ENCODE data around the gene DYNC1H1. TPM values are rescaled to one million over a fixed set of nuclear protein-coding genes. Genes with fewer than 3 reads are reported as not detected.

DYNC1H1 gene
- total RNA-seq, 4 donors from 2014 or later = 440 to 541 (median 495) TPM

DNA sequence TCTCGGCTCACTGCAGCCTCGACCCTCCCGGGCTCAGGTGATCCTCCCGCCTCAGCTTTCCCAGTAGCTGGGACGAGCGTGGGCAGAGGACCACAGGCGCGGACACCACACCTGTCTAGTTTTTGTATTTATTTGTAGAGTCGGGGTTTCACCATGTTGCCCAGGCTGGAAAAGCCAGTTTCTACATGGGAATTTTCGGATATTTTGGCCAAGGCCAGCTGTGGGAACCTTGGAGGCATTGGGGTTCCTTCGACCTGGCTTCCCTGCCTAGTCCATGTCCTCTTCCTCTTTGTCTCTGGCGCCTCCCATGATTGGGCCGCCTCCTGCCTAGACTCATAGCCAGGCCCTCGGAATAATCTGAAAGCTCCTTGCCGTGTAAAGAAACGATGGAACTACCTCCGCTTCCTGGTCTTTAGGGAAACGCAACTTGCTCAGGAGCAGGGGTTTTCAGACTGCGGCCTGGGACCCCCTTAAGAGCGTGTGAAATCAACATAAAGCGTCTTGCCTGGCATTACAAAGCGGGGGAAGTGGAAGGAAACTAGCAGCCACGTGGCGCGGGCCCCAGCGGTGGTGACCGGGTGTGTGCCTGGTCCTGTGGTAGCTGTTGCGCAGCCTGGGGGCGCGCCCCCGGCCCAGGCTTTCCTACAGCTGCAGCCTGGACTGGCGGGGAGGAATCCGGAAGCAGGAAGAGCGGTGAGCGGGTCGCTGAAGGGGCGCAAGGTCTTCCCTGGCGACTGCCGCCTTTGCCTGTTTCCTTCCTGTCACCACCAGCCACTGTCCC, 123.8 kb downstream of the DYNC1H1 start:
- DNase-seq (ENCODE audit: low spot score) = no peak
- no peak for ATAC-seq (ENCODE audit: low FRiP score)
- TF ChIP-seq, protein P1, sequence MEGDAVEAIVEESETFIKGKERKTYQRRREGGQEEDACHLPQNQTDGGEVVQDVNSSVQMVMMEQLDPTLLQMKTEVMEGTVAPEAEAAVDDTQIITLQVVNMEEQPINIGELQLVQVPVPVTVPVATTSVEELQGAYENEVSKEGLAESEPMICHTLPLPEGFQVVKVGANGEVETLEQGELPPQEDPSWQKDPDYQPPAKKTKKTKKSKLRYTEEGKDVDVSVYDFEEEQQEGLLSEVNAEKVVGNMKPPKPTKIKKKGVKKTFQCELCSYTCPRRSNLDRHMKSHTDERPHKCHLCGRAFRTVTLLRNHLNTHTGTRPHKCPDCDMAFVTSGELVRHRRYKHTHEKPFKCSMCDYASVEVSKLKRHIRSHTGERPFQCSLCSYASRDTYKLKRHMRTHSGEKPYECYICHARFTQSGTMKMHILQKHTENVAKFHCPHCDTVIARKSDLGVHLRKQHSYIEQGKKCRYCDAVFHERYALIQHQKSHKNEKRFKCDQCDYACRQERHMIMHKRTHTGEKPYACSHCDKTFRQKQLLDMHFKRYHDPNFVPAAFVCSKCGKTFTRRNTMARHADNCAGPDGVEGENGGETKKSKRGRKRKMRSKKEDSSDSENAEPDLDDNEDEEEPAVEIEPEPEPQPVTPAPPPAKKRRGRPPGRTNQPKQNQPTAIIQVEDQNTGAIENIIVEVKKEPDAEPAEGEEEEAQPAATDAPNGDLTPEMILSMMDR (IDR thresholded peaks at IDR 0.05) = no peak

DNA sequence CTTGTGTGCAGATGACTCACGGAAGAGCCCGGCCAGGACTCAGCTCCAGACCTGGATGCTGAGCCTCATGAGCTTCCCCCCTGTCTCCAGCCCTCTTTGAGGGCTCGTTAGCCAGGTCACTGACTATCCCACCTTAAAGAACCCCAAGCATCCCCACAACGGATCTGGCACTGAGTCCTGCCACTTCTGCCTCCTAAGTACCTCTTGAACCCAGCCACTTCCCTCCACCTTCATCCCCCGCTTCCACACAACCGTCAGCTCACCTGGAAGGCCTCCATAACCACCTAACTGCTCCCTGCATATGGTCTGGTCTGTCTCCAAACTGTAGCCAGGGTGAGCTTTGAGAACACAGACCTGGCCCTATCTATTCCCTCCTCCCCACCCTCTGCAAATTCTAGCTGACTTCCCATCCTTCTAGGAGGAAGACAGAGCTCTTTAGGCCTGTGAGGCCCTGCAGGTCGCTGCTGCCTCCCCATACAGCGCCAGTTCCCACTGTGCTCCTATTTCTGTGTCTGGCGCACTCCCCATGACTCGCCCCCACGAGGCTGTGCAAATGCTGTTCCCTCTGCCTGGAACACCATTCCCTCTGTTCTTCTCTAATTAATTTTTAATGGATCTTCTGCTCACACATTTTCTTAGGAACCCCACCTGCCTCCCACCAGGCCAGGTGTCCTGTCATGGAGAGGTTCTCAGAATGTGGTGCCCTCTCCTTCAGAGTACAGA, 125.4 kb downstream of the DYNC1H1 start:
- TF ChIP-seq, protein P1 (IDR thresholded peaks at IDR 0.05) = no peak
- ATAC-seq (ENCODE audit: low FRiP score) (no peak), DNase-seq (ENCODE audit: low spot score) (no peak)

DNA sequence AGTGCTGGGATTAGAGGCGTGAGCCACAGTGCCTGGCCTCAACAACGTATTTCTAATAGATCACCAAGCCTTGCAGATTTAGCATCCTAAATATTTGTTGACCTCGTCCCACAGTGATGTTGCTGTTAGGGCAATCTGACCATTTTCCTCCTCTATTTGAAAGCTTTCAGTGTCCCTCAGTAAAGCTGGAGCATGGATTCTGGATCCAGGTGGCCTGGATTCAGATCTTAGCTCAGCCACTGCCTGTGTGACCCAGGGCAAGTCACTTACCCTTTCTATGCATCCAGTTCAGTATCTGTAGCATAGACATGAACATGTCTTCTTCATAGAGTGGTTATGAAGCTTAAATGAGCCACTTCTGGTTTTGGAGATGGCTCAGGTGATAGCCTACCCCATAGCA, 126.3 kb downstream of the DYNC1H1 start:
- ATAC-seq (ENCODE audit: low FRiP score) = no peak
- TF ChIP-seq, protein P1 (IDR thresholded peaks at IDR 0.05) = no peak

DNA sequence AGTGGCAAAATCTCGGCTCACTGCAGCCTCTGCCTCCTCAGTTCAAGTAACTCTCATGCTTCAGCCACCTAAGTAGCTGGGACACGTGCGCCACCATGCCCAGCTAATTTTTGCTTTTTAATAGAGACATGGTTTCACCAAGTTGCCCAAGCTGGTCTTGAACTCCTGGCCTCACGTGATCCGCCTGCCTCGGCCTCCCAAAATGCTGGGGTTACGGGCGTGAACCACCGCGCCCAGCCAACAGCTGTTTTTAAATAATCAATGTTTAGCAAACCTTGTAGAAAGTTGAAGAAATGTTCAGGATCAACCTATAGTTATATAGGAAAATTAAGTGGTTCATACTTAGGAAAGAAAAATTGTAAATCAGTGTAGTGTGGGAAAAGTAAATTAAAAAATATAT, 128.4 kb downstream of the DYNC1H1 start:
- DNase-seq (ENCODE audit: low spot score) (no peak), ATAC-seq (ENCODE audit: low FRiP score) (no peak)
- TF ChIP-seq, protein P1 (IDR thresholded peaks at IDR 0.05) = no peak

More for the DNA sequence above, 126.3 kb downstream of the DYNC1H1 start:
- DNase-seq (ENCODE audit: low spot score) = no peak

DNA sequence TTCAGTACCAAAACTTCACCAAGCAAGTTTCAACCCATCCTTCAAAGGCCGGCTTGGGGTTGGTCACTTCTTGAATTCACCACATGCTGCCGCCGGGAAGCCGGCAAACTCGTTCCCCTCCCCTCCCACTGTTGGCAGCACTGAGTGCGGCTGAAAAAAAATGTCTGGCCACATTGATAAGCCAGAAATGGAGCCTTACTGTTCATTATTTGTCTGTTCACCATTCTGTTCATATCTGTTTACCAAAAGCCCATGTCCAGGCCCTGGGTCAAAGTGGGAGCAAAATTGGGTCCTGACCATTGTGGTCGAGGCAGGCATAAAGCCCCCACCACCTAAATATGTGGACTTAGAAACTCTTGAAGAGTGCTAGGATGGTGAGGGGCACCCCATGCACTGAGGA, 129.7 kb downstream of the DYNC1H1 start:
- ATAC-seq (ENCODE audit: low FRiP score) (no peak), DNase-seq (ENCODE audit: low spot score) (no peak)
- TF ChIP-seq, protein P1 (IDR thresholded peaks at IDR 0.05) = no peak

DNA sequence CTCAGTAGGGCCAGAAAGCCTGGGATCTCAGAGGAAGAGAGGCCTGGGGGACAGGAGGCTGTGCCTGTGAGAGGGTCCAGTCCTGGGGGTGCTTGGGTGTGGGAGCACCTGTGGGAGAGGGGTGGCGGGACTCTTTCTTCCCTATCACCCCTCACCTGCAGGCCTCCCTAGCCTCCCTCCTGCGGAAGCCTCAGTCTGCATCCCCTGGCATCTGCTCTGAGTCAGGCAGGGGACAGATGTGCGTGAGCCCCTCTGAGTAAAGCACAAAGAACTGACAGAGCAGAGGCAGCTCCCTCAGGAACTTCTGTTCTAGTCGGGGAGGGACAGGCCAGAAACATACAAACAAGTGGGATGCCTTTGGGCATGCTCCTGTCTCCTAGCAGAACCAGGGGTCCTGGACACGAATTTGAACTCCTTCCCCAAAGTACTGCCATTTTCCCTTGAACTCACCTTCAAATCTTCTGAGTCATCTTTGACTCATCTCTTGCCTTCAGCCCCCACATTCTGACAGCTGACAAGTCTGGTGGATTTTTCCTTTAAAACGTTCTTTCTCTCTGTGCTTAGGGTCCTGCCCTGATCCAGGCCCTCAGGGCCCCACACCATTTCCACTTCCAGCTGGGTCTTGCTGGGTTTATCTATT, 131.0 kb downstream of the DYNC1H1 start:
- ATAC-seq (ENCODE audit: low FRiP score) (peak; percentile 16), DNase-seq (ENCODE audit: low spot score) (no peak)
- TF ChIP-seq, protein P1 (IDR thresholded peaks at IDR 0.05) = no peak

Data from omental fat pad (tissue), 4 donors.